Left lung (tissue), 10 donors: ENCODE results near the gene FOXP4. TPM values are rescaled to one million over a fixed set of nuclear protein-coding genes. Genes with fewer than 3 reads are reported as not detected.

ENCODE experiments used
- ATAC-seq: fragments of 200-7000 bp; cut with Tn5 transposase; one replicate; pipeline ENCODE4 v1.9.1; 2020; ENCODE audit warnings: moderate library complexity
- DNase-seq, 4 donors: peaks; one replicate each; pipeline ENCODE4 v3.0.0-alpha.2; 2013 to 2020
- H3K27ac ChIP-seq, 2 donors: fragments of 200-600 bp; sonication (generic) in 1 of 2; one replicate each; pipeline versions ENCODE4 v1.5.0 to v1.8.0; 2020 to 2021
- H3K27me3 ChIP-seq, 2 donors: fragments of 200-600 bp; sonication (generic) in 1 of 2; one replicate each; pipeline versions ENCODE4 v1.5.0 to v1.8.0; 2020 to 2021
- H3K36me3 ChIP-seq, 2 donors: fragments of 200-600 bp; sonication (generic) in 1 of 2; one replicate each; pipeline versions ENCODE4 v1.5.0 to v1.8.0; 2020 to 2021
- H3K4me1 ChIP-seq, 2 donors: fragments of 200-600 bp; one replicate each; pipeline ENCODE4 v1.8.0; 2021
- H3K4me3 ChIP-seq, 2 donors: fragments of 200-600 bp; sonication (generic) in 1 of 2; one replicate each; pipeline versions ENCODE4 v1.5.0 to v1.8.0; 2020 to 2021; ENCODE audit warnings: mild to moderate bottlenecking in 1 of 2
- H3K9me3 ChIP-seq, 2 donors: fragments of 200-600 bp; sonication (generic) in 1 of 2; one replicate each; pipeline versions ENCODE4 v1.5.0 to v1.8.0; 2020 to 2021
- intact Hi-C, 2 donors: fragments of 100-400 bp; cut with DNase I; formaldehyde crosslinking; loops; one replicate each; pipeline versions ENCODE4 v1.11.2 to v1.14.2; 2022
- polyA plus RNA-seq, 6 donors: library from polyadenylated mRNA; unstranded; fragments of 120-200 nt; gene quantifications; one replicate each; pipeline ENCODE4 v1.2.1, GENCODE V29; 2013; ENCODE audit not compliant: insufficient read length in 6 of 6
- total RNA-seq, 2 donors: library from RNA; stranded (reverse); fragmentation: NEBNext Ultra II Directional; extraction: Animal tissue kit (Norgen Biotek cat#: 25700); gene quantifications; one replicate each; pipeline ENCODE4 v1.2.1, GENCODE V29; 2021
- TF ChIP-seq, protein P1 (sequence below), 2 donors: fragments of 200-600 bp; sonication (generic) in 1 of 2; IDR thresholded peaks; one replicate each; pipeline versions ENCODE4 v1.5.0 to v1.8.0; 2021; ENCODE audit warnings: antibody characterized with exemption in 2 of 2
- donor health status: DM: no; HTN: yes; CAD: no.
- donor health status: DM: no; HTN: no; CAD: no.

FOXP4 gene
- total and polyA plus RNA-seq, 8 donors: 26.9 to 77.9 (median 60.2) TPM

DNA sequence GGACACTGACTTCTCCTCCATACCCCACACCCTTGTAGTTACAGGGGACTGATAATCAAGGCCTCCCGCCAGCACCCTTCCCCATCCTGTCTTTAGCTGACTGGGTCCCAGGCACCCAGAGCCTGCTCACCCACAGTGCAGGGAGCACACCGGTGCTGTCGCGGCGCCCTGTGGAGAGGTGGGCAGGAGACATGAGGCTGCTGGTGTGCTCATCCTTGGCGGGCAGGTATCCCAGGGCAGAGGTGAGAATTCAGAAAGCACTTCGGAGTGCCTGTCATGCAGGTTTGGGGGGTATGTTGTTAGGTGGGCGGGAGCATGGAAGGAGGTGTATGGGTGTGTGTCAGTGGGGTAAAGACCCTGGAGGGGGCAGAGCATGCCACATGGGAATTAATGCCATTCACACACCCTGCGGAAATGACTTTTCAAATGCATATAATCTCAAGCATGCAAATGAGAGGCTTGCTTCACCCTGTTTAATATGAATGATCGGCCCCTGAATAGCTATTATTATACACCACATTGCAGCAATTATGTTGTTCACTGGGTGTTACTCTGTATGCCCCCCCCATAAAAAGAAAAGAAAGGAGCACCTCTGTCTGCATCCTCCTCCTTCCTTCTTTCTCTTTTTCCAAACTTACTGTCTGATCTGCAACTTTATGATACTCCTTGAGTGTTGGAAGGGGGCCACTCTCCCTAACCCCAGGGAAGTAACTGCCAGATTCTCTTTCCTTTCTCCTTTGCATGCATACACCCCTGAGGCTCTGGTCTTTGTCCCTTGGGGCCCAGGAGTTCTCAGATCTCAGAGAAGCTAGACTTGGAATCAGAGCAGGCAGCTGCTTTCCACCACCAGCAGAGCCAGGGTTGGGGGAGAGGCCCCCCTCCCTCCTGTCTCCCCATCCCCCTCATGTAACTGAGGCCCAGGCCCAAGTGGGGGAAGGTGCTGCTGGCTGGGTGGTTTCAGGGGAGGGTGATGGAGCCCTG lies 16.0 kb downstream of the FOXP4 start:
- TF ChIP-seq, protein P1, sequence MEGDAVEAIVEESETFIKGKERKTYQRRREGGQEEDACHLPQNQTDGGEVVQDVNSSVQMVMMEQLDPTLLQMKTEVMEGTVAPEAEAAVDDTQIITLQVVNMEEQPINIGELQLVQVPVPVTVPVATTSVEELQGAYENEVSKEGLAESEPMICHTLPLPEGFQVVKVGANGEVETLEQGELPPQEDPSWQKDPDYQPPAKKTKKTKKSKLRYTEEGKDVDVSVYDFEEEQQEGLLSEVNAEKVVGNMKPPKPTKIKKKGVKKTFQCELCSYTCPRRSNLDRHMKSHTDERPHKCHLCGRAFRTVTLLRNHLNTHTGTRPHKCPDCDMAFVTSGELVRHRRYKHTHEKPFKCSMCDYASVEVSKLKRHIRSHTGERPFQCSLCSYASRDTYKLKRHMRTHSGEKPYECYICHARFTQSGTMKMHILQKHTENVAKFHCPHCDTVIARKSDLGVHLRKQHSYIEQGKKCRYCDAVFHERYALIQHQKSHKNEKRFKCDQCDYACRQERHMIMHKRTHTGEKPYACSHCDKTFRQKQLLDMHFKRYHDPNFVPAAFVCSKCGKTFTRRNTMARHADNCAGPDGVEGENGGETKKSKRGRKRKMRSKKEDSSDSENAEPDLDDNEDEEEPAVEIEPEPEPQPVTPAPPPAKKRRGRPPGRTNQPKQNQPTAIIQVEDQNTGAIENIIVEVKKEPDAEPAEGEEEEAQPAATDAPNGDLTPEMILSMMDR (IDR thresholded peaks at IDR 0.05): no peak
- Histone ChIP-seq H3K27me3 (no peaks in the 10 kb centered on the region), H3K27ac (no peak overlapping the region), H3K4me3 (no peak overlapping the region), H3K4me1 (peaks cover 0 to 18% of the 10 kb centered on the region in 2 donors), H3K36me3 (peaks cover 0 to 20% of the 10 kb centered on the region in 2 donors), H3K9me3 (no peaks in the 10 kb centered on the region)
- DNase-seq: no peak
- intact Hi-C loops: no loop called here
- ATAC-seq: no peak

DNA sequence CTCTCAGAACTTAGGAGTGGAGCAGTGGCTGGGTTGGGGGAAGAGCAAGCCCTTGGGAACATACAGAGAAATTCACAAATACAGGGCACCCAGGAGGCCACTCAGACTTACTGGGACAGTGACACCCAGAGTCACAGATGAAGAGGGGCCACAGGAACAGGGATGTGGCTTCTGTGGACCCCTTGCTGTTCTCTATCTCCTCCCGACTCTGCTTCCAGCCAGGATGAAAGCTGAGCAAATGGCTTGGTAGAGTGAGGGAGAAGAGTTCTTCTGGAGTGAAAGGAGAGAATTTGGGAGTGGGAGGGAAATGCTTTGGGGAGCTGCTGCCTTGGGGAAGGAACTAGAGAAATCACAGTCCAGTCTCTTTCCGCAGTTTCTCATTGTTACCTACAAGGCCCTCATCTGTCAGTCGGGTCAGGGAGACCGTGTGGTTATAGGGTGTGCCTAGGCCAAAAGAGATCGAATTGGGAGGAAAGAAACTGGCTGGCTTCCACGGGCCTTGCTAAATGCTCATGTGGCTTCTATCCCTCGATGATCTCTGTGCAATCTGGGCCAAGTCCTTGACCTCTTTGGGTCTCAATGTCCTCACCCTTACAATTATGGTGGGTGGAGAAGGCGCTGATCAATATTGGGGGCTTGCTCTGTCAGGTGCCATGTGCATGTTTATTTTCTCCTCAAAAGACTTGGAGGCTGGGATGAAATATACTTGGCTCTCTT lies 17.0 kb downstream of the FOXP4 start:
- Histone ChIP-seq H3K4me3 (no peak overlapping the region), H3K27ac (no peak overlapping the region), H3K27me3 (no peaks in the 10 kb centered on the region), H3K4me1 (peaks cover 0 to 19% of the 10 kb centered on the region in 2 donors), H3K9me3 (no peaks in the 10 kb centered on the region), H3K36me3 (peaks cover 0 to 30% of the 10 kb centered on the region in 2 donors)
- TF ChIP-seq, protein P1 (IDR thresholded peaks at IDR 0.05): no peak
- intact Hi-C loops: no loop called here
- DNase-seq: no peak
- no peak for ATAC-seq

DNA sequence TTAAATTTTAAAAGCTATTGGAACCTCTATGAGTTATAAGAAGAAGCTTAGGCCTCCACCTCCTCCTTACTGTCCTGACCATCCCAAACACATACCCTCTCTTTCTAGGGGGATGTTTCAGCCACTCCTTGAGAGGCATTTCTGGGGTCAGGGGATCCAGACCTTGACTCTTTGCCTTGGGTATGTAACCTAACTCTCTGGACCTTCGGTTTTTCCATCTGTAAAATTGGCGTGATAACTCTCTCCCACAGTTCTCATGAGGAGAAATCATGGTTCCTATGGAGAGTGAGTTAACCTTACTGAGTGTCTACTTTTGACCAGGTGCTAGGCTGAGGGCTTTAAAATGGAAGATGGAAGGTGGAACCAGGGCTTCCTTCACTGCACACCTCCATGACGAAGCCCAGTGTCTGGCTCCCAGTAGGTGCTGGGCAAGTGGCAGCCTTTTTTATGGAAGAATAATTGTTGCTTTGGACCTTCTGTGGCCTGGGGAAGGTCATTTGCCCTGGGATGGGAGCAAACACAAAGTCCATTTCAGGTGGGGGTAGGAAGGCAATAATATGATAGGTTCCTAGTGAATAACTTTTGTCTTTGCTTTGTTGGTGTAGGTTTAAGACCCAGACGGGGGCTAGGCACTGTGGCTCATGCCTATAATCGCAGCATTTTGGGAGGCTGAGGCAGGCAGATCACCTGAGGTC lies 18.4 kb downstream of the FOXP4 start:
- TF ChIP-seq, protein P1 (IDR thresholded peaks at IDR 0.05): no peak
- ATAC-seq (no peak), DNase-seq (no peak)
- H3K4me1 ChIP-seq: peaks cover 7 to 21% of the 10 kb centered on the region in 2 donors
- no peaks in the 10 kb centered on the region for H3K9me3 ChIP-seq
- H3K36me3 ChIP-seq: peaks cover 0 to 32% of the 10 kb centered on the region in 2 donors
- H3K4me3 ChIP-seq: no peak overlapping the region
- H3K27me3 ChIP-seq: no peaks in the 10 kb centered on the region
- no peak overlapping the region for H3K27ac ChIP-seq
- intact Hi-C loops: no loop called here

DNA sequence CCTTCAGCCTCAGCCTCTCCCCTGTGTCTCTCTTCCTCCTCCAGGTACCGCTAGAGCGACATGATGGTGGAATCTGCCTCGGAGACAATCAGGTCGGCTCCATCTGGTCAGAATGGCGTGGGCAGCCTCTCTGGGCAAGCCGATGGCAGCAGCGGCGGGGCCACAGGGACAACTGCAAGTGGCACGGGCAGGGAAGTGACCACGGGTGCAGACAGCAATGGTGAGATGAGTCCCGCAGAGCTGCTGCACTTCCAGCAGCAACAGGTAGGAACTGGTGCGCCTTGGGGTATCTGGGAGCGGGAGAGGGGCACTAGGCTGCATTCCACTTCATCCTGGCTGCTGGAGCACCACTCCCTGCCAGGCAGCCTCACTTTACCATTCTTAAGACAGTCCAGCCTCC lies 19.5 kb downstream of the FOXP4 start:
- H3K4me3 ChIP-seq: no peak overlapping the region
- DNase-seq: no peak
- H3K27me3 ChIP-seq: no peaks in the 10 kb centered on the region
- peaks cover 0 to 32% of the 10 kb centered on the region in 2 donors for H3K36me3 ChIP-seq
- intact Hi-C loops: no loop called here
- no peak overlapping the region for H3K27ac ChIP-seq
- ATAC-seq: no peak
- TF ChIP-seq, protein P1 (IDR thresholded peaks at IDR 0.05): no peak
- H3K9me3 ChIP-seq: no peaks in the 10 kb centered on the region
- H3K4me1 ChIP-seq: peaks cover 7 to 11% of the 10 kb centered on the region in 2 donors
